Stimulated activated CD4-positive, alpha-beta T cell treated with anti-CD3 and anti-CD28 coated beads, Interleukin-1b, Interleukin-23, amount 100 ng/mL, for 24 hours (primary cell): ENCODE measurements around the gene TMIE.

Experiments used
- DNase-seq, 4 experiments: peaks; one replicate each; pipeline ENCODE4 v3.0.0-alpha.2; 2020; ENCODE audit warnings: low read depth in 4 of 4, low spot score in 1 of 4

The TMIE gene

DNA sequence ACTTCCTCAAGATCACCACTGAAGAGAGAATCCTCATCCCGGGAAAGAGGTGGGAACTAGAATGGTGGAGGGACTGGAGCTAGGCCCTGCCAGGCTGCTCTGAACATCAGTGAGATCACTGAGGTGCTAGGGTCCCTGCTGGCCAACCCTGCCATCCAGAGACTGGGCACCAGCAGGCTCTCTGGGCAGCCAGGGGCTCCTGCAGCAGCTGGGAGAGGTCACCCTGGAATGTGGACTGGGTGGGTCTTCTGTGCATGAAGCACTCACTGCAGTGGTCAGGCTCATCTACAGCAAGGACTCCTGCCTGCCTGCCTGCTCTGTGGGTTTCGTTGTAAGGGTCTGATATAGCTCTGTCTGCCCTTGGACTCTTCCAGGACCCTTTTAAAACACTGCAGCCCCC lies 32.6 kb upstream of the TMIE start:
- no peak for DNase-seq

- DNase-seq, result no peak
Observed at GRCh38 chr3:46669191-46669999, 31.8 kb upstream of the TMIE start.

DNA sequence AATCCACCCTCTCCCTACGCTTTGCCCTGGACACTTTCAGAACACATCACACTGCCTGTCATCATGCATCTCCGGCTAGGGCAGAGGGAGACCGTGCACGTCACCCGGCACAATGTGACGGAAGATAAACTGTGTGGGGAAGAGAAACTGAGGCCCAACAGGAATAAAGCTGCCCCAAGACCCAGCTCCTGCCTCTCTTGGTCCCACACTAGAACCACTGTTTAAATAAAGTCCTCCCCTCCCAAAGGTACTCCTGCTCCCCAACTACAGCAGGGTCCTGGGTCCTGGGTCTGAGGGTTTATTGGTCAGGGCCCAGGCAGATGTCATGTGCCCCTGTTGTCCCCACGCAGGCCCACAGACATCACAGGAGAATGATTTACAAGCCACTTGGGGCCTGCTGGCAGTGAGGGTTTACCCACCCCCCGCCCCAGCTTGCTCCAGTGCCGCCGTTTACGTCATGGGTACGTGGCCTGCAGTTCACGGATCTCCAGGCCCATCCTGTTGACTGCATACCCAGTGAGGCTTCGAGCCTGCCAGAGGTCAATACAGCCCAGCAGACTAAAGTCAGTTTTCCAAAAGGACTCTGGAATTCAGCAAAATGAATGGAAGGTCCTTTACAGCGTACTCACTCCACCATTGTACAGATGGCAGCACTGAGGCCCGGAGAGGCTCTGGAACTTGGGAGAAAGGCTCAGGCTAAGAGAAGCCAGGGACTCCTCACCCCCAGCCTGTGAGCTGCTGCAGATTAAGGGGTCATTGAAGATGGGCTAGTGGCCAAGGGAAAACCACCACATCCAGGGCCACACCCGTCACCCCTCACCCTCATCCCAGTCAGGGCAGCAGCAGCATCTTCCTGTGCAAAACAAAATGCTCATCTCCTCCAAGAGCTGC lies 30.9 kb upstream of the TMIE start:
- DNase-seq, result no peak

GRCh38 chr3:46670891-46671427 lies 30.2 kb upstream of the TMIE start:
- DNase-seq, result no peak

DNA sequence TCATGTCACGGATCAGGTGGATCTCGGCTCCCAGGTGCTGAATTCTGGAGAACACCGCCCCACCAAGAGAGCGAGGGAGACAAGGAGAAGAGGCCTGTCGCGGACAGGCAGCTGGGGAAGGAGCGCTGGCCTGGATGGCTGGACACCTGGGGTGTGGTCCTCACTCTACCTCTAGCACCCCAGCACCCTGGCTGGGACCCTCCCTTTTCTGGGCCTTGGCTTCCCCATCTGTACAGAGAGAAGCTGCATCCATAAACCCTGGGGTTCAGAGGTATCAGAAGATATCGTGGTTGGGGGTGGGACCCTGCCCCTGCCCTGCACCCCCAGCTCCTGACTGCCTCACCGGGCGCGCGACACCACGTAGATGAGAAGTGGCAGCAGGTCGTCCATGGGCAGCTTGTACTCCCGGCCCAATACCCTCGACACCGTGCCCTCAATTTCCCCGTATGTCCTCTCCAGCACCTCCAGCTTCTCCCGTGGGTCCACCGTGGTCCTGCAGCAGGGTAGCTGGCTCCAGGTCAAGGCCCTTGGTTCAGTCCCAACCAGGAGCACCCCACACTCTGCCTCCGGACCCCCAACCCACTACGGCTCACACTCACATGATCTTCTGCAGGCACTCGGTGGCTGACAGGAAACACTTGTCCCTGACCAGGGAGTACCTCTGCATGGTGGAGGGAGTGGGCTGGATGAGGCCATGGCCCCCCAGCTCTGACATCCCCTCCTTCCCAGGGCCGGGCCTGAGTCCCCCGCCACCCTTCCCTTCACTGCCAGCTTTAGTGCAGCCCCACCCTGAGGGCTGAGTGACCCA lies 29.4 kb upstream of the TMIE start:
- no peak for DNase-seq

- no peak for DNase-seq
Observed at GRCh38 chr3:46672349-46672695, 28.9 kb upstream of the TMIE start.

- DNase-seq, result no peak
Observed at GRCh38 chr3:46673151-46674030, 27.8 kb upstream of the TMIE start.

DNA sequence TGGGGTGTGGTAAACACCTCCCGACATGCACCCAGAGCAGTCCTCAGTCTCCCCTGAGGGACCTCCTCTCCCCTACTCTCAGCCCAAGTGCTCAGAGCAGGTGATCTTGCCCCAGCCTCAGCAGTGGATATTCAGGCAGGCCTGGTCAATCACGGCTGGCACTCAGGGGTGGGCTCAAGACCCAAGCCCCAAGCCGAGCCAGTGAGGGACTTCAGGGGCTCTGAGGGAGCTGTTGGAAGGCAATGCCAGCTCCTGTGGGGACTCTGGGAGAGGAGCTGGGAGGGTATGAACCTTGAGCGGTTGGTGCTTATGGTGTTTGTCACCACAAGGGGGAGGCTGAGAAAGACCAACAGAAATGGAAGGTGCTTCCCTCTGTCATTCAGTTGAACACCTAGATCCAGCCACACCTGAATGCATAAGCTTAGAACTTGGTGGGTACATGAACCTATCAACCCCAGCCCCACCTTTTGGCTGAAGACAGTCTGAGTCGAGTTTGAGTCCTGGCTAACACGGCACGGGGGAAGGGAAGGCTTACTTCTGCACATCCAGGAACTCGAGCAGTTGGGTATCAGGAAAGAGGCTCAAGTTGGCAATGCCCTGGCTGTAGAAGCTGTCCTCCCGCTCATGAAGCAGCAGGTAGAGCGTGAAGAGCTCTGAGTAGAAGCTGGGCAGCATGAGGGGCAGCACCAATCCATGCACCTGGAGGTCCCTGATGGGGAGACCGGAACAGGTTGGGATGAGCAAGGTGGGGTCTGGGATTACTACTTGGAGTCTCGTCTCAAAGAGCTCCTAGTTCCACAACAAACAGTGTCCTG lies 27.0 kb upstream of the TMIE start:
- DNase-seq, result no peak

DNA sequence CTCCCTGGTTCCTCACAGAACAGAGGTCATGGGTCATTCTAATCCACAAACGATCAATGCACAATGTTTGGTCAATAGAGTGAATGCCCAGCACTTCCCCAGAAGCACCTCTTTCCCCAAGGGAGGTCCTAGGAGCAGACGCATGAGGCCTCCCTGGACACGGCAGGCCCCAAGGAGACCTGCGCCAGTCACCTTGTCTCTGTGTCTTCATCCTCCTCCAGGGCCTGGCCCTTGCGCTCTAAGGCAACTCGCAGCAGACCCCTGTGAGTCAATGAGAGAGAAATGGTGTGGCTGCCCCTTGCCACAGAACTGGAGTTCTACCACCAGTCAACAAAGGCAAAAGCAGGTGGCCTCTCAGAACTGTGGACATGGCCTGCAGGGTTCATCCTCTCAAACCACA lies 25.8 kb upstream of the TMIE start:
- DNase-seq, result no peak

GRCh38 chr3:46675843-46676567 lies 25.2 kb upstream of the TMIE start:
- DNase-seq, result no peak

GRCh38 chr3:46676601-46677410 lies 24.4 kb upstream of the TMIE start:
- no peak for DNase-seq

GRCh38 chr3:46677411-46677726 lies 23.8 kb upstream of the TMIE start:
- DNase-seq, result no peak

DNA sequence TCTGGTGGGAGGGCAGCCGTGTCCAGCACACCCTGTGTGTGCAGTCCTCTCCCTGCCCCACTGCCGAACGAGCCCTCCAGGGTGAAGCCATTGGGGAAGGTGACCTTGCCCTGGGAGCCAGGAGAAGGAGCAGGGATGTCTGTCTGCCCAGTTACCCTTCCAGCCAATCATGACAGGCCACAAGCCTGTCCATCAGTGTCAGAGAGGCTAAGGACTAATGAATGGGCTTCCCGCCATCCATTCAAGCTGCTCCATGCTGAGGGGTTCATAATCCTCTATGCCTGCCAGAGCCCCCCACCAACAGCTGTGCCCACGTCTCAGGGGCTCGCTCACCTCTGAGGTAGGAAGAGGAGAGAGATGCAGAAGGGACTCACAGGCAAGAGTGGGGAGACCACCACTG lies 22.9 kb upstream of the TMIE start:
- DNase-seq, result no peak

GRCh38 chr3:46679681-46680080 lies 21.5 kb upstream of the TMIE start:
- DNase-seq, result no peak

- no peak for DNase-seq
Observed at GRCh38 chr3:46680298-46680826, 20.8 kb upstream of the TMIE start.

DNA sequence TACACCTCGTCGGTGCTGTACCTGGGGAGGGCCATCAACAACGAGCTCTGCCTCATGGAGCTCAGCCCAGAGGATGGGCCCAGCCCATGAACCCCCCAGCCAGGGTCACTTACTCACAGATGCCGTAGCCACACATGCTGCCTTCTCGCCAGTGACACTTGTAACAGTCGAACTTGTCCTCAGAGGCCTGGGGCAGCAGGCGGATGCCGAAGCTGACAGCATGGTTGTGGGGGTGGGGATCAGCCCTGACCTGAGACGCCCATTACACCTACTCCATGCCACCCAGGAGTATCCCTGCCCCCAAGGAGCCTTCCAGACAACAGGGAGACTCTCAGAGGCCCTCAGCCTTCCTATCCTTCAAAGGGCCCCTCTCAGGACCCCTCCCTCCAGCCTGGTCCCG lies 19.8 kb upstream of the TMIE start:
- no peak for DNase-seq

- no peak for DNase-seq
Observed at GRCh38 chr3:46681856-46682540, 19.2 kb upstream of the TMIE start.
